ENCODE data around the gene SLC7A4.
"Not testable (repeated sequence)": the region's sequence is repeated elsewhere in the genome, so short reads cannot be mapped to it uniquely, and the experiment has no call there.

SLC7A4 gene

DNA sequence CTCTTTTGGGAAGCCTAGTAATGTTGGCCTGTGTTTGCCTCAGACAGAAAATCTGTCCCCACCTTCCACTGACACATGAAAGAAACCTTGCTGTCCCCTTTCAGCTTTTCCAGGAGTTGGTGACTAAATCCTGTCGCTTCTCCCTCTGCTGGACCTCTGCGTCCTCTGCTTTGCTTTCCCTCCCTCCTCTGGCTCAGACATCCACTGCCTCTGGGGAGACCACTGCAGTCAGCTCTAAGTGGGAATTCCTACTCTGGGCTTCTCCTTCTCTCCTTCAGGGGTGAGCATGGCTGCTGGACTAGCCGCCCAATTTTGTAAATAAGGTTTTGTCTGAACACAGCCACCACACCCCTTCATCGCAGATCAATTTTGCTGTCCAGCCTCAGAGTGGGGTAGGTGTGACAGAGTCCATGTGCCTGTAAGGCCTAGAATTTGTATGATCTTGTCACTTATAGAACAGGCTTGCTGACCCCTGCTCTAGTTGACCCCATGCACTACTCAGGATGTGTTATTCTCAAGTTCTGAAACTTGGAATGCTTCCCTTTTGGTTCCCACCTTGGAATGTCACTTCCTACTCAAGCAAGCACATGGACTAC is 36.4 kb upstream of the SLC7A4 start:
- TF ChIP-seq, protein P1, sequence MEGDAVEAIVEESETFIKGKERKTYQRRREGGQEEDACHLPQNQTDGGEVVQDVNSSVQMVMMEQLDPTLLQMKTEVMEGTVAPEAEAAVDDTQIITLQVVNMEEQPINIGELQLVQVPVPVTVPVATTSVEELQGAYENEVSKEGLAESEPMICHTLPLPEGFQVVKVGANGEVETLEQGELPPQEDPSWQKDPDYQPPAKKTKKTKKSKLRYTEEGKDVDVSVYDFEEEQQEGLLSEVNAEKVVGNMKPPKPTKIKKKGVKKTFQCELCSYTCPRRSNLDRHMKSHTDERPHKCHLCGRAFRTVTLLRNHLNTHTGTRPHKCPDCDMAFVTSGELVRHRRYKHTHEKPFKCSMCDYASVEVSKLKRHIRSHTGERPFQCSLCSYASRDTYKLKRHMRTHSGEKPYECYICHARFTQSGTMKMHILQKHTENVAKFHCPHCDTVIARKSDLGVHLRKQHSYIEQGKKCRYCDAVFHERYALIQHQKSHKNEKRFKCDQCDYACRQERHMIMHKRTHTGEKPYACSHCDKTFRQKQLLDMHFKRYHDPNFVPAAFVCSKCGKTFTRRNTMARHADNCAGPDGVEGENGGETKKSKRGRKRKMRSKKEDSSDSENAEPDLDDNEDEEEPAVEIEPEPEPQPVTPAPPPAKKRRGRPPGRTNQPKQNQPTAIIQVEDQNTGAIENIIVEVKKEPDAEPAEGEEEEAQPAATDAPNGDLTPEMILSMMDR (IDR thresholded peaks at IDR 0.05; ENCODE audit: low read depth, low read length) = no peak
- DNase-seq (ENCODE audit: low read depth, low spot score) = no peak
- in situ Hi-C loops (cut with HindIII; ENCODE audit: low sequenced_read_pairs) = no loop called here
- H3K4me3 ChIP-seq (ENCODE audit: low read depth, low read length) = no peak overlapping the region

DNA sequence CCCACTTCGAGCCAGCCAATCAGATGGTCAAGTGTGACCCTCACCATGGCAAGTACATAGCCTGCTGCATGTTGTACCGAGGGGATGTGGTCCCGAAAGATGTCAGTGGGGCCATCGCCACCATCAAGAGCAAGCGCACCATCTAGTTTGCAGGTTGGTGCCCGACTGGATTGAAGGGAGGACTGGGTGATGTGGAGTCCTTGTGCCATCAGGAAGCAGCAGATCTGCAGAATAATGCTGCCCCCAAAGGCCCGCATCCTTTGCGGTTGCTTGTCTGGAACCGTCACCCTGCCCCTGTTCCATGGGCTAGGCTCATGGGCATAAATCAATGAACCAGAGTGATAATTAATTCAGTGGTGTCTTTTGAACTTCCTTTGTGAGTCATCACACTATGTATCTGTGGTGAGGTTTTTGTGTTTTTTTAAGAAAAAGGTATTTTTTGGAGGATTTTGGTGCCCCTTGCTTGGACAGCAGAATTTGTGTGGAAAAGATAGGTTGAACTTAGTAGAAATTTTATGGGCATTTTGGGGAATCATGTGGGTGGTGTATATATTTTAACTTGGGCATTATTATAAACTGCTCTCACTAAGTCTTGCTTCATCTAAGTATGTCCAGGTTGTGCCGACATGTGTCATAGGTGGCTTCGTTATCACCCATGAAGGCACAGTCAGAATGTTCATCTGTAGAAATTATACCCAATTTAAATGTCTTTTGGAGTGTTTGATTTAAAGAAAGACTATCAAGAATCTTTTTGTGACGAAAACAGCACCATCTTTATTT is 35.7 kb upstream of the SLC7A4 start:
- DNase-seq (ENCODE audit: low read depth, low spot score) = no peak
- TF ChIP-seq, protein P1 (IDR thresholded peaks at IDR 0.05; ENCODE audit: low read depth, low read length) = no peak
- no peak overlapping the region for H3K4me3 ChIP-seq (ENCODE audit: low read depth, low read length)
- in situ Hi-C loops (cut with HindIII; ENCODE audit: low sequenced_read_pairs) = no loop called here

DNA sequence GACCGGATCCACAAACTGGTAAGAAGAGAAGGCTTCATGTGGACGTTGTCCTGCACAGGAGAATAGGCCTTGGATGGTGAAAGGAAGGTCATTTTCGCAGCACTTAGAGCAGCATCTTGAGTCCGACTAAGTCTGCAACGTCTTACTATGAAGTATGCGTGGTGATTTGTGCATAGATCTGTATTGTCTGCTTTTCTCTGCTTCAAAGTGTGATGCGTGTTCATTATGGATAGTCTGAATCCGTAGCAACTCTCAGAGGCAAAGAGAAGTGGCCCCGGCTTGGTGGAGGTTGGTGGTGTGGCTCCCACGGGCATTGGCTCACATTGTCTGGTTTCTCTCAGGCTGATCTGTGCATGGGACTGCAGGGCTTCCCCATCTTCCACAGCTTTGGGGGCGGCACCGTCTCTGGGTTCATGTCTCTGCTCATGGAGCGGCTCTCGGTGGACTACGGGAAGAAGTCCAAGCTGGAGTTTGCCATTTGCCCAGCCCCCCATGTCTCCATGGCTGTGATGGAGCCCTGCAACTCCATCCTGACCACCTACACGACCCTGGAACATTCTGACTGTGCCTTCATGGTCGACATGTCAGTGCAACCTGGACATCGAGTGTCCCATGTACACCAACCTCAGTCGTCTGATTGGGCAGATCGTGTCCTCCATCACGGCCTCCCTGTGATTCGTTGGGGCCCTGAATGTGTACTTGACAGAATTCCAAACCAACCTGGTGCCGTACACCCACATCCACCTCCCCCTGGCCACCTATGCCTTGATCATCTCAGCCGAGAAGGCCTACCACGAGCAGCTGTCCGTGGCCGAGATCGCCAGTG is 34.9 kb upstream of the SLC7A4 start:
- no peak for DNase-seq (ENCODE audit: low read depth, low spot score)
- in situ Hi-C loops (cut with HindIII; ENCODE audit: low sequenced_read_pairs) = no loop called here
- H3K4me3 ChIP-seq (ENCODE audit: low read depth, low read length) = no peak overlapping the region
- TF ChIP-seq, protein P1 (IDR thresholded peaks at IDR 0.05; ENCODE audit: low read depth, low read length) = no peak

DNA sequence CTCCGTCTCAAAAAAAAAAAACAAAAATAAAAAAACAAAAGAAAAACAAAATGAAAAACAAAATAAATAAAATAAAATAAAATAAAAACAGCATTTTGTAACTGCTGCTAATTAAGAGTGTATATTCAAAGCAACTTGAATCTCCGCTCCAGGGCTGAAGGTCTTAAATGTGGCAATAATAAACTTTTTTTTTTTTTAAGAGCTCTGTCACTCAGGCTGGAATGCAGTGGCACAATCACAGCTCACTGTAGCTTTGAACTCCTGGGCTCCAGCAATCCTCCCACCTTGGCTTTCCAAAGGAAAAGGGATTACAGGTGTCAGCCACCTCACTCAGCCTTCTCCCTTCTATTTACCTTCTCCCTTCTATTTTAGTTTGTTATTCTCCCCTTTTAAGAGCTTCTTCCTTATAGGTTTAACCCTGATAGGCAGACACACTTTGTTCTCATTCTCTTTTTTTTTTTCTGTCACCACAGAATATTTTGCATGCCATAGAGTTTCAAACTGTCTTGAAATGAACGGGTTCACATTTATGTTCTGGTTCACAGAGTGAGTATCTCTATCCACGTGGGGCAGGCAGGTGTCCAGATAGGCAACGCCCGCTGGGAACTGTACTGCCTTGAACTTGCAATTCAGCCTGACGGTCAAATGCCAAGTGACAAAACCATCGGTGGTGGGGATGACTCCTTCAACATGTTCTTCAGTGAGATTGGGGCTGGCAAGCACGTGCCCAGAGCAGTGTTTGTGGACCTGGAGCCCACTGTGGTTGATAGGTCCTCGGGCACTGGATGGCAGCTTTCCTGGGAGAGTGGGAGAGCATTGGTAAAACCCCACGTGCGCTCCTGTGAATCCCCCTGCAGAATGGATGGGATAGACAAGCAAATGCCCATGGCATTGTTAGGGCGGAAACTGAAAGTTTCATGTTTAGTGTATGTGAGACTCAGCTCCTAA is 32.8 kb upstream of the SLC7A4 start:
- in situ Hi-C loops (cut with HindIII; ENCODE audit: low sequenced_read_pairs) = no loop called here
- no peak for DNase-seq (ENCODE audit: low read depth, low spot score)
- TF ChIP-seq, protein P1 (IDR thresholded peaks at IDR 0.05; ENCODE audit: low read depth, low read length) = no peak
- H3K4me3 ChIP-seq (ENCODE audit: low read depth, low read length) = no peak overlapping the region

DNA sequence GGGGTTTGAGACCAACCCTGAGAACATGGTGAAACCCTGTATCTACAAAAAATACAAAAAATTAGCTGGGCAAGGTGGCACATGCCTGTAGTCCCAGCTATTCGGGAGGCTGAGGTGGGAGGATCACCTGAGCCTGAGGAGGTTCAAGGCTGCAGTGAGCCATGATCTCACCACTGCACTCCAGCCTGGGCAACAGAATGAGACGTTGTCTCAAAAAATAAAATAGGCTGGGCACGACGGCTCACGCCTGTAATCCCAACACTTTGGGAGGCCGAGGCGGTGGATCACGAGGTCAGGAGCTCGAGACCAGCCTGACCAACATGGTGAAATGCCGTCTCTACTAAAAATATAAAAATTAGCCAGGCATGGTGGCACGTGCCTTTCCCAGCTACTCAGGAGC is 32.1 kb upstream of the SLC7A4 start:
- DNase-seq (ENCODE audit: low read depth, low spot score); in situ Hi-C loops (cut with HindIII; ENCODE audit: low sequenced_read_pairs); H3K4me3 ChIP-seq (ENCODE audit: low read depth, low read length): not testable (repeated sequence)

DNA sequence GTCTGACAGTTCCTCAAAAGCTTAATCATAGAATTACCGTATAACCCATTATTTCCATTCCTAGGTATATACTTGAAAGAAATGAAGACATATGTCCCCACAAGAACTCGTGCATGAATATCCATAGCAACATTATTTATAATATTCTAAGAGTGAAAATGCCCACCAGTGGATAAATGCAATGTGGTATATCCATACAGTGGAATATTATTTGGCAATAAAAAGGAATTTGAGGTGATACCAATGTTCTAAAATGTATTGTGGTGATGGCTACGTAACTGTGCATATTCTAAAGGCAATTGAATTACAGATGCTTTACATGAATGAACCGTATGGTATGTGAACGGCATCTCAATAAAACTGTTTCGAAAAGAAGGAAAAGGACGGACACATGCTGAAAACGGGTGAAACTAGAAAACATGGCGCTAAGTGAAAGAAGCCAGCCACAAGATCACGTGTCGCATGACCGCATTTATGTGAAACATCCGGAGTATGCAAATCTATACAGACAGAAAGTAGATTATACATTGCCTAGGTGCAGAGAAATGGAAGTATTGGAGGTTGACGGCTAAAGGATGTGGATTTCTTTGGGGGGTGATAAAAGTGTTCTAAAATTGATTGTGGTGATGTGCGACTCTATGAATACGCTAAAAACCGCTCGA is 29.4 kb upstream of the SLC7A4 start:
- H3K4me3 ChIP-seq (ENCODE audit: low read depth, low read length); DNase-seq (ENCODE audit: low read depth, low spot score); in situ Hi-C loops (cut with HindIII; ENCODE audit: low sequenced_read_pairs): not testable (repeated sequence)

DNA sequence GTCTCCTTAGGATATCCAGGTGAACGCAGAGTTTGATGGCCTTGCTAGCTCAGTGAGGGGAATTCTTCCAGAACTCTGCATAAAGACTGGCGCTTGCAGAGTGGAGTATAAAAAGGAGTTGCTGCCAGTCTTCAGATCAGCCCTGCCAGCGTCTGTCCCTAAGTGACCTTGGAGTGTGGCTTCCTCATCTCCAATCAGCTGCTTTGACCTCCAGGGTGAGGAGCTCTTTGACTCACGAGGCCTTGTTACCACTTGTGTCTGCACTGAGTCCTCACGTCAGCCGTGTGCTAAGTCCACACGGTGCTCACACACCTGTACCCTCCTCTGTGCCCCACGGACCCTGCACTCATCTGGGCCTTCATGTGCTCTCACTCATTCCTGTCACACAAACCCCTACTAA is 28.0 kb upstream of the SLC7A4 start:
- DNase-seq (ENCODE audit: low read depth, low spot score); H3K4me3 ChIP-seq (ENCODE audit: low read depth, low read length); in situ Hi-C loops (cut with HindIII; ENCODE audit: low sequenced_read_pairs): not testable (repeated sequence)

All from astrocyte of the spinal cord (primary cell).